ENCODE results near the gene SPACA7. TPM values are rescaled to one million over a fixed set of nuclear protein-coding genes. Genes with fewer than 3 reads are reported as not detected.

SPACA7 gene
- total and polyA plus RNA-seq, 10 of the 15 experiments (the other 5 are each of a cell fraction or from before 2014, with no cell fraction given) = not detected

GRCh38 chr13:112466132-112467058 lies 90.2 kb downstream of the SPACA7 start:
- 75% methylated on average over 40 of the region's 40 CpGs for WGBS (ENCODE audit: insufficient coverage, insufficient replicate concordance, low lambda C conversion rate, missing lambda C conversion rate)
- Histone ChIP-seq H3K9me3 (replicated peaks; ENCODE audit: control insufficient read depth, insufficient read depth, low read length) (no peaks in the 10 kb centered on the region; the same call in 2 of the 3 replicates), H3K4me1 (ENCODE audit: control insufficient read depth, insufficient read depth, low read length) (no peaks in the 10 kb centered on the region), H3K4me3 (no peak overlapping the region), H3K27ac (ENCODE audit: control insufficient read depth, insufficient read depth) (no peak overlapping the region), H3K36me3 (ENCODE audit: control insufficient read depth in 2 of 2, insufficient read depth in 2 of 2, low read length in 1 of 2) (no peaks in the 10 kb centered on the region), H4K20me1 (ENCODE audit: control insufficient read depth, insufficient read depth) (no peaks in the 10 kb centered on the region), H2AFZ (ENCODE audit: control insufficient read depth, low read depth, low read length) (no peak overlapping the region), H3K79me2 (ENCODE audit: control insufficient read depth, insufficient read depth, low read length) (no peaks in the 10 kb centered on the region), H3K9ac (ENCODE audit: control insufficient read depth, insufficient read depth, low read length) (no peak overlapping the region), H3K4me2 (ENCODE audit: control insufficient read depth, insufficient read depth) (no peak overlapping the region), H3K27me3 (replicated peaks in 1 of 2; ENCODE audit: control insufficient read depth in 2 of 2, insufficient read depth in 2 of 2, low read length in 1 of 2) (no peaks in the 10 kb centered on the region)
- SMC1A ChIA-PET (ENCODE audit: uncharacterized antibody, unreplicated experiment) = no interaction called here
- no peak for FAIRE-seq
- intact Hi-C loops (cut with micrococcal nuclease; ENCODE audit: unreplicated experiment) = no loop called here
- ATAC-seq = no peak
- TF ChIP-seq E2F4 (IDR thresholded peaks at IDR 0.05; ENCODE audit: low read depth, low read length) (no peak), ZNF207 (IDR thresholded peaks at IDR 0.05; ENCODE audit: borderline replicate concordance) (no peak), NR2C2 (IDR thresholded peaks at IDR 0.05; ENCODE audit: borderline replicate concordance, control insufficient read depth, insufficient read length, low read depth) (no peak), MTA2 (IDR thresholded peaks at IDR 0.05; ENCODE audit: low read depth) (no peak), ZNF384 (IDR thresholded peaks at IDR 0.05; ENCODE audit: borderline replicate concordance, low read depth, low read length) (no peak)
- TF ChIP-seq, protein P1, sequence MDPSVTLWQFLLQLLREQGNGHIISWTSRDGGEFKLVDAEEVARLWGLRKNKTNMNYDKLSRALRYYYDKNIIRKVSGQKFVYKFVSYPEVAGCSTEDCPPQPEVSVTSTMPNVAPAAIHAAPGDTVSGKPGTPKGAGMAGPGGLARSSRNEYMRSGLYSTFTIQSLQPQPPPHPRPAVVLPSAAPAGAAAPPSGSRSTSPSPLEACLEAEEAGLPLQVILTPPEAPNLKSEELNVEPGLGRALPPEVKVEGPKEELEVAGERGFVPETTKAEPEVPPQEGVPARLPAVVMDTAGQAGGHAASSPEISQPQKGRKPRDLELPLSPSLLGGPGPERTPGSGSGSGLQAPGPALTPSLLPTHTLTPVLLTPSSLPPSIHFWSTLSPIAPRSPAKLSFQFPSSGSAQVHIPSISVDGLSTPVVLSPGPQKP (IDR thresholded peaks at IDR 0.05; ENCODE audit: low read depth, low read length) = no peak
- no TSS peak for BruUV-seq (replicated peaks)
- RAD21 ChIA-PET (ENCODE audit: unreplicated experiment) = no interaction called here
- DNase-seq (ENCODE audit: low read depth, low spot score) = no peak
- POLR2A ChIA-PET = no interaction called here
- in situ Hi-C loops (cut with MboI) = no loop called here
- CTCF ChIA-PET = no interaction called here
